RKO (cell line): ENCODE results near the gene NSMCE1.
"Not testable (repeated sequence)": the region's sequence is repeated elsewhere in the genome, so short reads cannot be mapped to it uniquely, and the experiment has no call there.

ENCODE experiments used
- DNase-seq: peaks from one replicate; pipeline ENCODE4 v3.0.0-alpha.2; 2016; ENCODE audit warnings: low spot score

NSMCE1 gene

GRCh38 chr16:27214084-27214961 lies 54.2 kb downstream of the NSMCE1 start:
- no peak for DNase-seq

GRCh38 chr16:27211026-27211425 lies 57.5 kb downstream of the NSMCE1 start:
- DNase-seq: no peak

- DNase-seq: no peak
Observed at GRCh38 chr16:27210174-27210573, 58.4 kb downstream of the NSMCE1 start.

GRCh38 chr16:27209591-27209990 lies 59.0 kb downstream of the NSMCE1 start:
- no peak for DNase-seq

GRCh38 chr16:27208796-27209195 lies 59.8 kb downstream of the NSMCE1 start:
- no peak for DNase-seq

- no peak for DNase-seq
Observed at GRCh38 chr16:27208081-27208680, 60.4 kb downstream of the NSMCE1 start.

GRCh38 chr16:27207121-27207520 lies 61.5 kb downstream of the NSMCE1 start:
- not testable (repeated sequence) for DNase-seq

GRCh38 chr16:27205423-27206065 lies 63.0 kb downstream of the NSMCE1 start:
- DNase-seq: no peak

- DNase-seq: peak; percentile 23
Observed at GRCh38 chr16:27204312-27204915, 64.2 kb downstream of the NSMCE1 start.

- peak; percentile 99 for DNase-seq
Observed at GRCh38 chr16:27203507-27204311, 64.9 kb downstream of the NSMCE1 start, which contains the start of gene KDM8. Gene KDM8 (plus strand): TSS chr16:27203526. CDS start chr16:27210124, 6,598 bp downstream.

- DNase-seq: peak; percentile 86
Observed at GRCh38 chr16:27202923-27203506, 65.6 kb downstream of the NSMCE1 start.

GRCh38 chr16:27200914-27201313 lies 67.7 kb downstream of the NSMCE1 start:
- not testable (repeated sequence) for DNase-seq

- DNase-seq: no peak
Observed at GRCh38 chr16:27199736-27200135, 68.8 kb downstream of the NSMCE1 start.

- DNase-seq: no peak
Observed at GRCh38 chr16:27199235-27199586, 69.4 kb downstream of the NSMCE1 start.

- DNase-seq: peak; percentile 18
Observed at GRCh38 chr16:27198451-27199234, 69.9 kb downstream of the NSMCE1 start.

- DNase-seq: no peak
Observed at GRCh38 chr16:27197004-27197403, 71.6 kb downstream of the NSMCE1 start.

- DNase-seq: no peak
Observed at GRCh38 chr16:27195941-27196595, 72.5 kb downstream of the NSMCE1 start.

GRCh38 chr16:27195076-27195741 lies 73.4 kb downstream of the NSMCE1 start:
- no peak for DNase-seq

GRCh38 chr16:27193300-27193990 lies 75.1 kb downstream of the NSMCE1 start:
- DNase-seq: no peak
